ENCODE results near the gene DMP1. TPM values are rescaled to one million over a fixed set of nuclear protein-coding genes. Genes with fewer than 3 reads are reported as not detected.

The DMP1 gene
- total RNA-seq, 2 donors from 2014 or later = not detected

- H3K36me3 ChIP-seq (replicated peaks in 1 of 2; ENCODE audit: insufficient read depth in 1 of 2, low read depth in 2 of 2) = no peaks in the 10 kb centered on the region
- H3K9me3 ChIP-seq = no peaks in the 10 kb centered on the region
- TF ChIP-seq POLR2A (IDR thresholded peaks at IDR 0.05) = no peak
- no peak for TF ChIP-seq CTCF (IDR thresholded peaks at IDR 0.05)
- no peaks in the 10 kb centered on the region for H3K4me1 ChIP-seq
- H3K27ac ChIP-seq = no peak overlapping the region
- ATAC-seq = no peak
- DNase-seq = no peak
- 60% methylated on average over 9 of the region's 9 CpGs for WGBS, 2 donors
- no peak overlapping the region for H3K4me3 ChIP-seq
- intact Hi-C loops (cut with DNase I) = no loop called here
- no peaks in the 10 kb centered on the region for H3K27me3 ChIP-seq
These were observed 33.8 kb upstream of the DMP1 start for GRCh38 chr4:87616268-87616667.

DNA sequence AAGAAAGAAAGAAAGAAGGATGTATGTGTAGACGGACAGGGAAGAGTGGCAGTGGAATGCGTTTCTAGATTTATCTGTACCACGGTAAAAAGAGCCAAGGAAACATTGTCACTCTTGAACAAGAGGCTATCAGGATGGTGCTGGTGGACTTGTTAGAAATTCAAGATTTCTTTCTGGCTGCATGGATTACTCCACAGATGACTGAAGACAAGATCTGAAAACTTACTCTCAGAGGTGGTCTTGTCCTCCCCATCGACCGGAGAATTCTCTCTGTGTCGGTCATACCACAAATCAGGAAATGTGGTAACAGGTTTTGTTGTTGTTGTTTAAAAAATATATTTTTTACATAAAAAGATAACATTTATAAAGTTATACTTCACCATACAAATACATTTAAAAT lies 30.0 kb upstream of the DMP1 start:
- H3K36me3 ChIP-seq (replicated peaks in 1 of 2; ENCODE audit: insufficient read depth in 1 of 2, low read depth in 2 of 2) = no peaks in the 10 kb centered on the region
- no peak overlapping the region for H3K27ac ChIP-seq
- DNase-seq (no peak), ATAC-seq (no peak)
- TF ChIP-seq POLR2A (IDR thresholded peaks at IDR 0.05) (no peak), CTCF (IDR thresholded peaks at IDR 0.05) (no peak)
- no peaks in the 10 kb centered on the region for H3K27me3 ChIP-seq
- H3K4me3 ChIP-seq = no peak overlapping the region
- WGBS, 2 donors = 78 to 80% methylated on average over 6 of the region's 6 CpGs
- intact Hi-C loops (cut with DNase I) = no loop called here
- no peaks in the 10 kb centered on the region for H3K9me3 ChIP-seq
- no peaks in the 10 kb centered on the region for H3K4me1 ChIP-seq

DNA sequence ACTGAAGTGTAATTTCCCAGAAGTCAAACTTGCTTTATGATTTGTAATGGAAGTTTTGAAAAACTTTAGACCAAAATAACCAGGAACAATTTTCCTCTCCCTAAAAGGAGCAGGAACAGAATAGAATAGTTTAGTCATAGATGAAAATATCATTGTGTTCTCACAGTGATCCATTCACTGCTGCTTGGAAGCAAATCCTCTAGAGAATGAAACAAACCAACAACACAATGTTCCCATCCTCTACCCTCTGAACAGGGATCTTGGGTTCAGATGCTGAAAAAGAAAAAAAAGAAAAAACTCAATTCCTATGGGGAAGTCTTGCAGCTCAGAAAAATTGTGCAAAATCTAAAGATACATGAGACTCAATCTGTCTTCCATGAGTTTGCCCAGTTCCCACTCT lies 29.6 kb upstream of the DMP1 start:
- no peak overlapping the region for H3K27ac ChIP-seq
- peak; percentile 30 for ATAC-seq

DNA sequence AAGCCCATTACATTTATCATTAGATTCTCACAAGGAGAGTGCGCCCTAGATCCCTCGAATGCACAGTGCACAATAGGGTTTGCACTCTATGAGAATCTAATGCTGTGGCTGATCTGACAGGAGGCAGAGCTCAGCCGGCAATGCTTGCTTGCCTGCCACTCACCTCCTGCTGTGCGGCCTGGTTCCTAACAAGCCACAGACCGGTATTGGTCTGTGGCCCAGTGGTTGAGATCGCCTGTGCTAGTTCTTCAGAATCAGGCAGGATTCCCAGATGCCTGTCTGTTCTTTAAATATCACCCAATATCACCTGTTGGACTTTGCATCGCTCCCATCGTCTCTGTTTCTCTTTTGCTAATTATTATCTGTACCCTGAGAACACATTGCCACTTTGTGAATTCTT lies 27.8 kb upstream of the DMP1 start:
- H3K9me3 ChIP-seq = no peaks in the 10 kb centered on the region
- H3K4me3 ChIP-seq = no peak overlapping the region
- ATAC-seq (no peak), DNase-seq (no peak)
- H3K36me3 ChIP-seq (replicated peaks in 1 of 2; ENCODE audit: insufficient read depth in 1 of 2, low read depth in 2 of 2) = no peaks in the 10 kb centered on the region
- no peak for TF ChIP-seq CTCF (IDR thresholded peaks at IDR 0.05)
- TF ChIP-seq POLR2A (IDR thresholded peaks at IDR 0.05) = no peak
- H3K4me1 ChIP-seq = no peaks in the 10 kb centered on the region
- no peak overlapping the region for H3K27ac ChIP-seq
- H3K27me3 ChIP-seq = no peaks in the 10 kb centered on the region
- 71 to 78% methylated on average over 8 of the region's 8 CpGs for WGBS, 2 donors
- intact Hi-C loops (cut with DNase I) = no loop called here

More for the DNA sequence above, 29.6 kb upstream of the DMP1 start:
- TF ChIP-seq CTCF (IDR thresholded peaks at IDR 0.05) = no peak
- TF ChIP-seq POLR2A (IDR thresholded peaks at IDR 0.05) = no peak
- DNase-seq = no peak
- intact Hi-C loops (cut with DNase I) = no loop called here
- H3K4me1 ChIP-seq = no peaks in the 10 kb centered on the region
- H3K4me3 ChIP-seq = no peak overlapping the region
- H3K27me3 ChIP-seq = no peaks in the 10 kb centered on the region
- no peaks in the 10 kb centered on the region for H3K9me3 ChIP-seq
- H3K36me3 ChIP-seq (replicated peaks in 1 of 2; ENCODE audit: insufficient read depth in 1 of 2, low read depth in 2 of 2) = no peaks in the 10 kb centered on the region

- Histone ChIP-seq H3K27me3 (no peaks in the 10 kb centered on the region), H3K27ac (no peak overlapping the region), H3K4me3 (no peak overlapping the region), H3K36me3 (replicated peaks in 1 of 2; ENCODE audit: insufficient read depth in 1 of 2, low read depth in 2 of 2) (no peaks in the 10 kb centered on the region), H3K9me3 (no peaks in the 10 kb centered on the region), H3K4me1 (no peaks in the 10 kb centered on the region)
- DNase-seq (no peak), ATAC-seq (no peak)
- intact Hi-C loops (cut with DNase I) = no loop called here
- 54 to 56% methylated on average over 2 of the region's 2 CpGs for WGBS, 2 donors
- TF ChIP-seq POLR2A (IDR thresholded peaks at IDR 0.05) (no peak), CTCF (IDR thresholded peaks at IDR 0.05) (no peak)
These were observed 25.4 kb upstream of the DMP1 start for GRCh38 chr4:87624698-87625097.
